Progenitor cell of endocrine pancreas (in vitro differentiated cells): ENCODE results near the gene PPT2. TPM values are rescaled to one million over a fixed set of nuclear protein-coding genes. Genes with fewer than 3 reads are reported as not detected.

ENCODE experiments used
- DNase-seq: peaks from one replicate; pipeline ENCODE4 v3.0.0; 2021; ENCODE audit warnings: low spot score; ENCODE audit not compliant: unreplicated experiment
- H3K27ac Mint-ChIP-seq: 2 replicates; pipeline ENCODE4 v1.8.0; 2021; ENCODE audit warnings: mild to moderate bottlenecking, moderate library complexity, mixed read lengths
- H3K27me3 Mint-ChIP-seq: 2 replicates; pipeline ENCODE4 v1.8.0; 2021; ENCODE audit warnings: mixed read lengths
- H3K36me3 Mint-ChIP-seq: 2 replicates; pipeline ENCODE4 v1.8.0; 2022; ENCODE audit warnings: mixed read lengths; ENCODE audit not compliant: insufficient read depth
- H3K4me1 Mint-ChIP-seq: 2 replicates; pipeline ENCODE4 v1.8.0; 2021; ENCODE audit warnings: low read depth, mixed read lengths
- H3K4me3 Mint-ChIP-seq: 2 replicates; pipeline ENCODE4 v1.8.0; 2021; ENCODE audit warnings: low read depth, mild to moderate bottlenecking, moderate library complexity, mixed read lengths
- H3K9me3 Mint-ChIP-seq: 2 replicates; pipeline ENCODE4 v1.8.0; 2021; ENCODE audit warnings: low read depth, mixed read lengths
- CTCF ChIP-seq: fragments of 200-600 bp; sonication (generic); IDR thresholded peaks from one replicate; pipeline ENCODE4 v1.5.0; 2021; ENCODE audit warnings: antibody characterized with exemption, mild to moderate bottlenecking; ENCODE audit not compliant: unreplicated experiment
- total RNA-seq: library from RNA; stranded (reverse); gene quantifications from 2 replicates; pipeline ENCODE4 v1.2.1, GENCODE V29; 2021

PPT2 gene
- total RNA-seq, 1 donor from 2014 or later: 80.8 TPM

DNA sequence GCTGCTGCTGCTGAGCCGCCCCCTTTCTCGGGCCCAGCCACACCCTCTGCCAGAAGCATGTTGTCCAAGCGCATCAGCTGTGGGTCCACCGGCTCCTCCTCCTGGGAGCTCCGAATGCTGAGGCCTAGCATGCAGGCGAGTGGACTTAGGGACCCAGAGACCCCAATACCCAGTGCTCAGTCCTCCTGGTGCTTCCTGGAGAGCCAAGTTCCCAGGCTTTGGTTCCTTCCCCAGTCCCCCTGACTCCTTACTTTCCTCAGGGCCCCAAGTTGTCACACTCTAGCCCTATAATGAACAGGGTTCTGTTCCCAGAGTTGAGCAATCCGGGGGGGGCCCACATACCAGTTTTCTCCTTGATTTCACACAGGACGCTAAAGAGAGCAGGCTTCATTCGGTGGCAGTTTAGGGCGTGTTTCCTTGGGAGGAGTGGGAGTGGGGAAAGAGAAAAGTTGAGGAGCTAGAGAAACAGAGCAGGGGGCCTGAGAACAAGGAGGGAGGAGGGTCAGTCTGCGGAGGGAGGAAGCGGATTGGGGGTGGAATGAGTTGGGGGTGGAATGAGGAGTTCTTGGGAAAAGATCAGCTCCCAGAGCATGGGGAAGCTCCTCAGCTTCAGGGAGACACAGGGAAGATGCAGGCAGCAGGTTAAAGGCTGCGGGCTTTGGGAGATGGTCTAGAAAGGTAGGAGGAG, 34.6 kb downstream of the PPT2 start:
- H3K4me3 Mint-ChIP-seq: peak overlapping the region; percentile 87
- H3K36me3 Mint-ChIP-seq: peaks cover 14% of the 10 kb centered on the region
- peaks cover 47% of the 10 kb centered on the region for H3K4me1 Mint-ChIP-seq
- no peak for DNase-seq
- no peaks in the 10 kb centered on the region for H3K27me3 Mint-ChIP-seq
- peak overlapping the region; percentile 94 for H3K27ac Mint-ChIP-seq
- no peaks in the 10 kb centered on the region for H3K9me3 Mint-ChIP-seq
- no peak for TF ChIP-seq CTCF

- H3K27me3 Mint-ChIP-seq: no peaks in the 10 kb centered on the region
- H3K36me3 Mint-ChIP-seq: peaks cover 14% of the 10 kb centered on the region
- H3K9me3 Mint-ChIP-seq: no peaks in the 10 kb centered on the region
- DNase-seq: no peak
- no peak for TF ChIP-seq CTCF
- H3K4me3 Mint-ChIP-seq: peak overlapping the region; percentile 87
- H3K4me1 Mint-ChIP-seq: peaks cover 48% of the 10 kb centered on the region
- peak overlapping the region; percentile 94 for H3K27ac Mint-ChIP-seq
Observed at GRCh38 chr6:32189069-32189741, 35.3 kb downstream of the PPT2 start.

GRCh38 chr6:32189742-32190053, 35.8 kb downstream of the PPT2 start:
- H3K36me3 Mint-ChIP-seq: peaks cover 14% of the 10 kb centered on the region
- no peaks in the 10 kb centered on the region for H3K9me3 Mint-ChIP-seq
- H3K4me1 Mint-ChIP-seq: peaks cover 50% of the 10 kb centered on the region
- no peaks in the 10 kb centered on the region for H3K27me3 Mint-ChIP-seq
- DNase-seq: no peak
- peak overlapping the region; percentile 94 for H3K27ac Mint-ChIP-seq
- no peak for TF ChIP-seq CTCF
- peak overlapping the region; percentile 87 for H3K4me3 Mint-ChIP-seq

- Mint-ChIP-seq H3K36me3 (peaks cover 14% of the 10 kb centered on the region), H3K27ac (peak within 1 kb of the TSS; percentile 97)
Observed at GRCh38 chr6:32190054-32190851, 36.3 kb downstream of the PPT2 start, which contains the start of gene PBX2. TSS of gene PBX2 (minus strand) at chr6:32190202. CDS start at chr6:32189915, 287 bp downstream.

More at GRCh38 chr6:32190054-32190851, 36.3 kb downstream of the PPT2 start, which contains the start of gene PBX2:
- TF ChIP-seq CTCF: no peak
- Mint-ChIP-seq H3K4me1 (peaks cover 53% of the 10 kb centered on the region), H3K9me3 (no peaks in the 10 kb centered on the region), H3K27me3 (no peaks in the 10 kb centered on the region), H3K4me3 (peak within 1 kb of the TSS; percentile 87)
- DNase-seq: no peak
